Stomach (tissue), 9 donors: ENCODE measurements around the gene RALGDS. TPM values are rescaled to one million over a fixed set of nuclear protein-coding genes. Genes with fewer than 3 reads are reported as not detected.

Experiments
- DNase-seq, 2 donors: peaks; one replicate each; pipeline versions ENCODE4 v3.0.0 to v3.0.0-alpha.2; 2013 to 2019
- H3K27ac ChIP-seq, 5 donors: fragments of 200-600 bp in 4 of 5; sonication (generic) in 4 of 5; one replicate each; pipeline ENCODE4 v1.5.1; 2013 to 2019; ENCODE audit warnings: mild to moderate bottlenecking in 1 of 5, moderate library complexity in 1 of 5
- H3K27me3 ChIP-seq, 3 donors: fragments of 200-600 bp; sonication (generic); one replicate each; pipeline ENCODE4 v1.5.1; 2017 to 2019; ENCODE audit warnings: mixed run types in 1 of 3
- H3K36me3 ChIP-seq, 4 donors: fragments of 200-600 bp; sonication (generic); 1 replicate in 3 of 4; 2 replicates in 1 of 4; pipeline ENCODE4 v1.5.1; 2016 to 2019
- H3K4me1 ChIP-seq, 4 donors: fragments of 200-600 bp; sonication (generic); one replicate each; pipeline ENCODE4 v1.5.1; 2016 to 2019
- H3K4me3 ChIP-seq, 4 donors: fragments of 200-600 bp; sonication (generic) in 3 of 4; one replicate each; pipeline ENCODE4 v1.5.1; 2016 to 2019; ENCODE audit warnings: mild to moderate bottlenecking in 1 of 4
- H3K9me3 ChIP-seq, 4 donors: fragments of 200-600 bp; sonication (generic); one replicate each; pipeline ENCODE4 v1.5.1; 2016 to 2019
- EP300 ChIP-seq: sonication (generic); formaldehyde crosslinking; IDR thresholded peaks from one replicate; pipeline ENCODE4 v1.6.1; 2017; ENCODE audit warnings: antibody characterized with exemption
- POLR2A ChIP-seq, 4 donors: fragments of 450-650 bp; IDR thresholded peaks; one replicate each; pipeline ENCODE4 v1.6.1; 2016; ENCODE audit warnings: antibody characterized with exemption in 4 of 4, control low read depth in 2 of 4, mild to moderate bottlenecking in 1 of 4, moderate library complexity in 1 of 4
- POLR2AphosphoS5 ChIP-seq, 3 donors: sonication (generic); formaldehyde crosslinking; IDR thresholded peaks; one replicate each; pipeline ENCODE4 v1.6.1; 2016; ENCODE audit warnings: antibody characterized with exemption in 3 of 3
- WGBS, 5 donors: extraction: QIAGEN DNeasy Blood & Tissue Kit in 3 of 5; methylation state at CpG; one replicate each; pipeline versions ENCODE4 v1.1.5 to v1.1.7; 2013 to 2018; 5-methylcytosine and 5-hydroxymethylcytosine counted together
- intact Hi-C: fragments of 100-400 bp; cut with DNase I; formaldehyde crosslinking; loops from one replicate; pipeline ENCODE4 v1.15.1; 2023; ENCODE audit warnings: low total_unique reads
- polyA plus RNA-seq, 3 donors: library from polyadenylated mRNA; stranded (reverse); fragments of 200-250 nt; gene quantifications; one replicate each; pipeline ENCODE4 v1.2.3, GENCODE V29; 2013
- total RNA-seq, 5 donors: library from RNA; depleted of rRNA; stranded (reverse); fragments of >200 nt; gene quantifications; one replicate each; pipeline versions ENCODE4 v1.1.0 to v1.2.3, GENCODE V29; 2014 to 2016
- TF ChIP-seq, protein P1 (sequence below), 7 experiments: fragments of 450-650 bp in 4 of 7; fragments of 200-600 bp in 3 of 7; sonication (generic) in 3 of 7; IDR thresholded peaks; one replicate each; pipeline ENCODE4 v1.5.1; 2016 to 2019; ENCODE audit warnings: antibody characterized with exemption in 7 of 7, control low read depth in 2 of 7, mild to moderate bottlenecking in 1 of 7
- donor health status: healthy with polysubstance abuse.
- donor health status: Bipolar disorder and iron deficiency.
- donor health status: healthy.

Gene RALGDS
- total and polyA plus RNA-seq, 8 donors, result 20.5 to 242 (median 43.6) TPM

DNA sequence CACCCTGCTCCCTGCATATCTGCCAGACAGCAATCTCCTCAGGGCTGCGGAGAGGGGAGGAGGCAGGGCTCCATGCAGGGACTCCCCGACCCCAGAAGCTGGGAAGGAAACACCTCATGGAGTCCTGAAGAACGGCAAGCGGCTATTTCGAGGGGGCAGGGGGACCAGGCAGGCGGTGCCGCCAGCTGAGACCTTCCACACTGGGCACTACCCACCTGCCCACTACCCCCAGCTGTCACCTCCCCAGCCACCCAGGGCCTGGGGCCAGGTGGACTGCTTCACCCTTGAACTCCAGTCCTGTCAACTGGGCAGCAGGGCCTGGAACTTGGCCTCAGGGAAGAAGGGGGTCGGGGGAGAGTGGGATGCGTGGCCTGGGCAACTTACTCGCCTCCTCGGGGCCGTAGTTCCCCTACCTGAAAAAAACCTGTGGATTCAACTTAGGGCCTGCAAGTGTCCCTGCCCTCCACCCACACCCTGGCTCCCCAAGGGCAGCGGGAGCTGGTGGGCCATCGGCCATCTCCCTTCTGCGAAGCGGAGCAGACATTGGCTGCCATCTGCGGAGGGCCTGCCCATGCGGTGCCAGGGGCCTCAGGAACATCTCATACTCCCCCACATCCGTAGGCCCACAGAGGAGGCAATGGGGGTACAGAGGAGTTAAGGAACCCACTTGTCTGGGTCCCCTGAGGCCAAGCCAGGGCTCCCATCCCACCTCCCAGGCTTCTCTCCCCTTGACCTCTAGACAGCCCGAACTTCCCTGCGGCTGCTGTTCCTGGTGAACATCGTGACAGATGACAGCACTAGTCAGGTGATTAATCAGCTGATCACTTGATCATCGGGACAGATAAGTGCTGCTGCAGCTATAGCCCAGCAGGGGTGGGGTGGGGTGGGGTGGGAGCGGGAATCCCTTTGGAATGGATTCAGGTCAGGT, 18.5 kb upstream of the RALGDS start:
- TF ChIP-seq POLR2AphosphoS5 (IDR thresholded peaks at IDR 0.05), result no peak
- TF ChIP-seq EP300, result no peak
- TF ChIP-seq POLR2A (IDR thresholded peaks at IDR 0.05), result no peak
- TF ChIP-seq, protein P1, sequence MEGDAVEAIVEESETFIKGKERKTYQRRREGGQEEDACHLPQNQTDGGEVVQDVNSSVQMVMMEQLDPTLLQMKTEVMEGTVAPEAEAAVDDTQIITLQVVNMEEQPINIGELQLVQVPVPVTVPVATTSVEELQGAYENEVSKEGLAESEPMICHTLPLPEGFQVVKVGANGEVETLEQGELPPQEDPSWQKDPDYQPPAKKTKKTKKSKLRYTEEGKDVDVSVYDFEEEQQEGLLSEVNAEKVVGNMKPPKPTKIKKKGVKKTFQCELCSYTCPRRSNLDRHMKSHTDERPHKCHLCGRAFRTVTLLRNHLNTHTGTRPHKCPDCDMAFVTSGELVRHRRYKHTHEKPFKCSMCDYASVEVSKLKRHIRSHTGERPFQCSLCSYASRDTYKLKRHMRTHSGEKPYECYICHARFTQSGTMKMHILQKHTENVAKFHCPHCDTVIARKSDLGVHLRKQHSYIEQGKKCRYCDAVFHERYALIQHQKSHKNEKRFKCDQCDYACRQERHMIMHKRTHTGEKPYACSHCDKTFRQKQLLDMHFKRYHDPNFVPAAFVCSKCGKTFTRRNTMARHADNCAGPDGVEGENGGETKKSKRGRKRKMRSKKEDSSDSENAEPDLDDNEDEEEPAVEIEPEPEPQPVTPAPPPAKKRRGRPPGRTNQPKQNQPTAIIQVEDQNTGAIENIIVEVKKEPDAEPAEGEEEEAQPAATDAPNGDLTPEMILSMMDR (IDR thresholded peaks at IDR 0.05), result no peak
- Histone ChIP-seq H3K4me3 (no peak overlapping the region), H3K4me1 (peaks cover 59 to 100% (median 96%) of the 10 kb centered on the region in 4 donors), H3K27me3 (no peaks in the 10 kb centered on the region), H3K9me3 (no peaks in the 10 kb centered on the region), H3K36me3 (no peaks in the 10 kb centered on the region), H3K27ac (peak overlapping the region in 3 of 5 donors; percentile 25 to 98 (median 73))
- intact Hi-C loops, result loop anchor here (10.0 kb wide), 1 partner anchor 95 kb away; no protein-coding TSS in a partner anchor
- no peak for DNase-seq
- 81 to 88% (median 87%) methylated on average over 11 to 24 of the region's 24 CpGs for WGBS, 5 donors

DNA sequence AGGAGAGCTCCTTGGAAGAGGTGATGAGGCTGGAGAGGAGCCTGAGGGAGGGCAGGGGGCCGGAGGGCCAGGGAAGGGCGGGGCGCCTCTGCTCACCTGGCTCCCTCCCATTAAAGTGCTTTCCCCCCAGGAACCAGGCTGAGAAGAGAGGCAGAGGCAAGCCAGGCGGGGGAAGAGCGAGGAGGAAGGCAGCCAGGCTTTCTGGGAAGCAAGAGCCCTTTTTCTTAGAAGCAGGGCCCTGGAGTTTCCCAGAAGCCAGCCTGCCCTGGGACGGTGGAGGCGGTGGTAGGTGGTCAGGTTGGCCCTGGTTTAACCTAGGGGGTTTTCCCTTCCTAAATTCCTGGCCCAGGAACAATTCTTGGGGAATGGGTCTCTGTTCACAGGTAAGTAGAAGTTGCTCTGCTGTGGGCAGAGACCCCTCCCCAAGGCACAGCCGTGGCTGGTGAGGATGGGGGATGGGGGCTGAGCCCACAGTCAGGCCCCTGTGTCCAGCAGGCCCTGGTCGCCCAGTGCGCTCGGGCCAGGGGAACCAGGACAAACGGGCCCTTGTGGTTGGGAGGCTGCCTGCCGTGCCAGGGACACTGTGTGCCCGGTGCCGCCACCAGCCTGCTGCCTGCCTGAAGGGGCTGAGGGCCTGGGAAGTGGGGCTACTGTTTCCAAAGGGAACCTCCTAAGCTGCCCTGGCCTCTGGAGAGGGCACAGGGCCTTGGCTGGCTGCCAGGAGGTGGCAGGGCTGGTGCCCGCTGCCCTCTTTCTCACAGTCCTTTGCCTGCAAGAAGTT, 16.6 kb upstream of the RALGDS start:
- peak in 2 of 3 donors; percentile 4 to 29 for TF ChIP-seq POLR2AphosphoS5 (IDR thresholded peaks at IDR 0.05)
- TF ChIP-seq EP300, result no peak
- TF ChIP-seq, protein P1 (IDR thresholded peaks at IDR 0.05), result no peak

GRCh38 chr9:133135146-133135745, 14.2 kb upstream of the RALGDS start:
- WGBS, 5 donors, result 0 to 18% (median 14%) methylated on average over 7 to 8 of the region's 8 CpGs
- intact Hi-C loops, result no loop called here
- TF ChIP-seq POLR2AphosphoS5 (IDR thresholded peaks at IDR 0.05), result peak in 2 of 3 donors; percentile 47 to 55
- TF ChIP-seq, protein P1 (IDR thresholded peaks at IDR 0.05), result no peak
- Histone ChIP-seq H3K4me1 (peaks cover 59 to 99% (median 89%) of the 10 kb centered on the region in 4 donors), H3K27me3 (no peaks in the 10 kb centered on the region), H3K4me3 (no peak overlapping the region), H3K36me3 (no peaks in the 10 kb centered on the region), H3K9me3 (no peaks in the 10 kb centered on the region), H3K27ac (peak overlapping the region; percentile 86 to 98 (median 93))
- peak; percentile 87 to 90 for DNase-seq

More for the DNA sequence above, 16.6 kb upstream of the RALGDS start:
- peak overlapping the region; percentile 0 to 98 (median 93) for H3K27ac ChIP-seq
- no peaks in the 10 kb centered on the region for H3K9me3 ChIP-seq
- H3K4me3 ChIP-seq, result no peak overlapping the region
- peaks cover 60 to 100% (median 96%) of the 10 kb centered on the region in 4 donors for H3K4me1 ChIP-seq
- intact Hi-C loops, result no loop called here
- 51 to 68% (median 62%) methylated on average over 8 to 16 of the region's 16 CpGs for WGBS, 5 donors
- H3K36me3 ChIP-seq, result no peaks in the 10 kb centered on the region
- peak in 1 of 2 donors; percentile 79 for DNase-seq
- H3K27me3 ChIP-seq, result no peaks in the 10 kb centered on the region
